ENCODE data around the gene MYPOP.

MYPOP gene

DNA sequence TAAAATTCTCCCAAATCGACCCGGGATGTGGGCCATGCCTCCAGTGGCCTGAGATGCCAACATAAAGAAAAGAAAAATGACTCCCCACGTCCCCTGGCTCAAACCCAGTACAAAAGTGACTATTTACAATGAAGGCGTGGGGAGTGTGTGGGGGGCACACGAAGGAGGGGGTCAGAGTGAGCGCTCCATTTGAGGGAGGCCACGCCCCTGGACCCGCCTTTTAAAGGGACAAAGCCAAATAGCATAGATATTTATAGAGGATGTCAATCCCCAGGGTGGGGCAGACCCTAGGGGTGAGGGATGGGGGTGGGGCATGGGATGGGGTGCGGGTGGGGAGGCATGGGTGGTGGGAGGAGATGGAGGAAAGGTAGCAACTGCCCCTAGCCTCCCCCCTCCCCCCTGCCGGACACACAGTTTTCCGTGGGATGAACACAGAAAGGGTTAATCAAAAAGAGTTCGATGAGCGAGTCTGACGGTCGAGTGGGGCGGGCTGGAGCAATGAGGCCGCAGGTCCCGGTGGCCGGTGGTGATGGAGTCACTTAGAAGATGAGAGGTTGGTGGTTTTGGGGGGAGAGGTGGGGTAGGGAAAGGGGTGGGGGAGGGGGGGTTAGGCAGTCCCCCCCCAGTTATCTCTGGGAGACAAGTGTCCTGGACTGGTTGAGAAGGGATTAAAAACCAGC is 32.3 kb upstream of the MYPOP start:
- Histone ChIP-seq H3K4me1 (ENCODE audit: low read length) (no peaks in the 10 kb centered on the region), H3K27me3 (replicated peaks; ENCODE audit: insufficient read depth, low read length) (peaks cover 76% of the 10 kb centered on the region), H3K4me3 (ENCODE audit: low read length) (no peak overlapping the region), H2AFZ (ENCODE audit: low read length) (no peak overlapping the region), H3K9me2 (replicated peaks; ENCODE audit: insufficient read depth, low read length) (no peaks in the 10 kb centered on the region), H3K27ac (ENCODE audit: low read length) (no peak overlapping the region), H3K9me3 (replicated peaks; ENCODE audit: insufficient read depth, low read length) (no peaks in the 10 kb centered on the region), H4K20me1 (ENCODE audit: insufficient read depth, low read length) (no peaks in the 10 kb centered on the region), H3K4me2 (ENCODE audit: low read depth, low read length) (no peak overlapping the region), H3F3A (ENCODE audit: insufficient read depth, low read length) (no peaks in the 10 kb centered on the region), H3K79me2 (ENCODE audit: low read length) (no peaks in the 10 kb centered on the region), H3K9ac (ENCODE audit: low read length) (no peak overlapping the region), H3K36me3 (replicated peaks; ENCODE audit: insufficient read depth, low read length) (no peaks in the 10 kb centered on the region)
- no peak for DNase-seq
- no peak for TF ChIP-seq CTCF (IDR thresholded peaks at IDR 0.05; ENCODE audit: low read length)
- no peak for TF ChIP-seq EZH2 (optimal IDR thresholded peaks at IDR 0.05; ENCODE audit: low read depth, low read length)
- no peak for TF ChIP-seq EZH2phosphoT487 (IDR thresholded peaks at IDR 0.05; ENCODE audit: low read length)

DNA sequence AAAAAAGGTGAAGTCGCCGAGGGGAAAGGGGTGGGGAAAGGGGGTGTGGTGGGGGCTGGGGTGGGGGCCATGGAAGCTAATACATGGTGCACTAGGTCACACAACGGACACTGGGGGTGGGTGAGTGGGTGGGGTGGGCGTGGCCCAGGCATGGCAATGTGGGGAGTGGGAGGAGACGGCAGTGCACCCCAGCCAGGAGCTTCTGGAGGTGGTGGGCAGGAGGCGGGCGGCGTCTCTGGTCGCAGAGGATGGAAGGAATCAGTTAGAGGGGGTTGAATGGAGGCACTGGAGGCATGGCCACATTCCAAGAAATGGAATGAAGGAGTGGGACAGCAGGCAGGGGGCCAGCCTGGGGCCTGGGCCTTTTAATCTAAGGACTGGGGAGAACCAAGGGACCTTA is 31.3 kb upstream of the MYPOP start:
- no peak overlapping the region for H3K4me2 ChIP-seq (ENCODE audit: low read depth, low read length)
- no peaks in the 10 kb centered on the region for H3K4me1 ChIP-seq (ENCODE audit: low read length)
- no peaks in the 10 kb centered on the region for H3F3A ChIP-seq (ENCODE audit: insufficient read depth, low read length)
- H4K20me1 ChIP-seq (ENCODE audit: insufficient read depth, low read length), result no peaks in the 10 kb centered on the region
- no peaks in the 10 kb centered on the region for H3K9me2 ChIP-seq (replicated peaks; ENCODE audit: insufficient read depth, low read length)
- no peaks in the 10 kb centered on the region for H3K79me2 ChIP-seq (ENCODE audit: low read length)
- H2AFZ ChIP-seq (ENCODE audit: low read length), result no peak overlapping the region
- H3K9me3 ChIP-seq (replicated peaks; ENCODE audit: insufficient read depth, low read length), result no peaks in the 10 kb centered on the region
- no peaks in the 10 kb centered on the region for H3K36me3 ChIP-seq (replicated peaks; ENCODE audit: insufficient read depth, low read length)
- DNase-seq, result no peak
- TF ChIP-seq EZH2 (optimal IDR thresholded peaks at IDR 0.05; ENCODE audit: low read depth, low read length), result no peak
- no peak for TF ChIP-seq EZH2phosphoT487 (IDR thresholded peaks at IDR 0.05; ENCODE audit: low read length)
- no peak for TF ChIP-seq CTCF (IDR thresholded peaks at IDR 0.05; ENCODE audit: low read length)
- H3K4me3 ChIP-seq (ENCODE audit: low read length), result no peak overlapping the region
- no peak overlapping the region for H3K9ac ChIP-seq (ENCODE audit: low read length)
- H3K27me3 ChIP-seq (replicated peaks; ENCODE audit: insufficient read depth, low read length), result peaks cover 81% of the 10 kb centered on the region
- H3K27ac ChIP-seq (ENCODE audit: low read length), result no peak overlapping the region

- H4K20me1 ChIP-seq (ENCODE audit: insufficient read depth, low read length), result no peaks in the 10 kb centered on the region
- H3F3A ChIP-seq (ENCODE audit: insufficient read depth, low read length), result no peaks in the 10 kb centered on the region
- no peak for DNase-seq
- H3K79me2 ChIP-seq (ENCODE audit: low read length), result no peaks in the 10 kb centered on the region
- H3K4me2 ChIP-seq (ENCODE audit: low read depth, low read length), result no peak overlapping the region
- TF ChIP-seq EZH2phosphoT487 (IDR thresholded peaks at IDR 0.05; ENCODE audit: low read length) (no peak), CTCF (IDR thresholded peaks at IDR 0.05; ENCODE audit: low read length) (no peak), EZH2 (optimal IDR thresholded peaks at IDR 0.05; ENCODE audit: low read depth, low read length) (no peak)
- H3K9me2 ChIP-seq (replicated peaks; ENCODE audit: insufficient read depth, low read length), result no peaks in the 10 kb centered on the region
- no peaks in the 10 kb centered on the region for H3K36me3 ChIP-seq (replicated peaks; ENCODE audit: insufficient read depth, low read length)
- no peaks in the 10 kb centered on the region for H3K9me3 ChIP-seq (replicated peaks; ENCODE audit: insufficient read depth, low read length)
- no peak overlapping the region for H2AFZ ChIP-seq (ENCODE audit: low read length)
- H3K4me3 ChIP-seq (ENCODE audit: low read length), result no peak overlapping the region
- peaks cover 75% of the 10 kb centered on the region for H3K27me3 ChIP-seq (replicated peaks; ENCODE audit: insufficient read depth, low read length)
- H3K4me1 ChIP-seq (ENCODE audit: low read length), result 0 out of 2 replicates have a peak, but pooled peaks cover 4% of the 10 kb centered on the region
- no peak overlapping the region for H3K27ac ChIP-seq (ENCODE audit: low read length)
- no peak overlapping the region for H3K9ac ChIP-seq (ENCODE audit: low read length)
These were observed 28.6 kb upstream of the MYPOP start for GRCh38 chr19:45931055-45931454.
